Activated naive CD8-positive, alpha-beta T cell treated with anti-CD3 and anti-CD28 coated beads, Interleukin-2, amount 50 U/mL, for 16 hours (primary cell): ENCODE data around the gene ARL6IP4.
A peak's percentile ranks its signal among the peaks of the same experiment; 100 is the strongest.
"Not testable (repeated sequence)": the region's sequence is repeated elsewhere in the genome, so short reads cannot be mapped to it uniquely, and the experiment has no call there.

Source experiments
- DNase-seq: peaks from one replicate; pipeline ENCODE4 v3.0.0-alpha.2; 2020; ENCODE audit warnings: low read depth, low spot score

Gene ARL6IP4

DNA sequence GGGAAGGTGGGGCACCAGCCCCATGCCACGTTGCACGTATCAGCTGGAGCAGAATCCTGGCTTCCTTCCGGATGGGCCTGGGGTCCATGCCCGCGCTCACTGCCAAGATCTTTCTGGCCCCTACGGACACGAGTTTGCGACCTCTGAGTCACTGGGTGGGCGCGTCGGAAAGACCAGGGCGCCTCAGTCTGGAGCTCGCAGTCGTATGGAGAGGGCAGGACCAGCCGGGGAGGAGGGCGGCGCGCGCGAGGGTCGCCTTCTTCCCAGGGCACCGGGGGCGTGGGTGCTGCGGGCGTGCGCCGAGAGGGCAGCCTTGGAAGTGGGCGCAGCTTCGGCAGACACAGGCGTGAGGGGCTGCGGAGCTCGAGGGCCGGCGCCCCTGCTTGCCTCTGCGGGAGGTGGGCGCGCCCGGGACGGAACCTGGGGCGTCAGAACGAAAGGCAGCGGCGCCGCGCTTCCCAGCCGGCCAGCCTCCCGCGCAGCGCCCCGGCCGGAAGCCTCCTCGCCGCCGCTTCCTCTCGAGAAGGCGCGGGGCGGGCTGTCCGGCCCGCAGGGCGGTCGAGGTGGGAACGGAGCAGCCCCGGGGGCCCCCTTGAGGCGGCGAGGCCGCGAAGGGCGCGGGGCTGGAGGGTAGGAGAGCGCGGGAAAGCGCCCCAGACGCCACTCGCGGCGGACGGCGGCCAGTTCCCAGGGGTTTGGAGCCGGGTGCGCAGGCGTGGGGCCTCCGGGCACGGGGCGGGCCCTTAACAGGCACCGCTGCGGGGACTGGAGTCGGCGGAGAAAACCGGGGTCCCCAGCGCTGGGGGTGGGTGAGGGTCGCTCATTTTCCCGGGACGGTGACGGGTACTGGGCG is at the start of gene ARL6IP4:
Gene ARL6IP4 (plus strand): TSS at position 499 of the 853 bp plus-strand sequence. CDS start 459 bp downstream, outside the sequence.
- peak; percentile 11 for DNase-seq

DNA sequence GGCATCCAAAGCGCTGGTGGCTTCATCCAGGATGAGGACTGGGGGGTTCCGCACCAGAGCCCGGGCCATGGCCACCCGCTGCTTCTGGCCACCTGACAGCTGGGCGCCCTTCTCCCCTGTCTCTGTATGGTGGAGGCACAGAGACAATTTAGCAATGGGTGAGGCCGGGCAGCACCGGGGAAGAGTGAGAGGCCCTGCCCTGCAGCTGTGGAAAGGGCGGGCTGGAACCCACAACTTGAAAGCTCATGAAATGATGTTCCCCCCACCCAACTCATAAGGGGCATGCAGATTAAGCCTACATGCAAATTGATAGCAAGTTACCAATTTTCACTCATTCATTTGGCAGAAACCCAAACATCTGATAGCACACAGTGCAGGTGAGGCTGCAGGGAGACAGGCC is 48.3 kb upstream of the ARL6IP4 start:
- DNase-seq: no peak

DNA sequence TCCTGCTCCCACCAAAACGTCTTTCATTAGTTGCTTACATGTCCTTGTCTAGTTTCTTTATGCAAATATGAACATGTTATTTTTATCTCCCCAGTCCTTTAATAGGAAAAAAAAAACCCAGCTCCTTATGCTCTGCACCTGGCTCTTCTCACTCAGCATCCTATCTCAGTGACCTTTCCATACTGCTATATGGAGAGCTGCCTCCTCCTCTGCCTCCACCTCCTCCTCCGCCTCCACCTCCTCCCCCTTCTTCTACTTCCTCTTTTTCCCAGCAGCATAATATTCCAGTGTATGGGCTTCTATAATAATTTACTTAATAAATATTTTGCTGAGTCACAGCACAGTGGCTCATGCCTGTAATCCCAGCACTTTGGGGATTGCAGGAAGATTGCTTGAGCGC is 45.8 kb upstream of the ARL6IP4 start:
- DNase-seq: no peak

DNA sequence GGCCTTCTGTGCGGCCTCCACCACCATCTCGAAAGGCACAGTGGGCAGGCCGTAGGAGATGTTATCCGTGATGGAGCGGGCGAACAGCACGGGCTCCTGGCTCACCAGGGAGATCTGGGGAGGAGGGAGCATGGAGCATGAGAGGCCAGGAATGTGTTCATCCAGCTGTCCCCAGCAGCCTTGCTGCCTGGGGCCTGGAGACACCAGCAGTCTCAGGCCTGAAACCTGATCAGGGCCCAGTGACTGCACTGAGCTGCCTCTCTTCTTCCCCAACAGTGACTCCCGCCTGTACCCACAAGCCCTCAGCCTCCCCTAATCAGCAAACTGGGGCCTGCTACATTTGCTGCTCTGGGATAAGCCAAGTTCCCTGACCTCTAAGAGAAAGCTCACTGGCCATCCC is 45.2 kb upstream of the ARL6IP4 start:
- no peak for DNase-seq

DNA sequence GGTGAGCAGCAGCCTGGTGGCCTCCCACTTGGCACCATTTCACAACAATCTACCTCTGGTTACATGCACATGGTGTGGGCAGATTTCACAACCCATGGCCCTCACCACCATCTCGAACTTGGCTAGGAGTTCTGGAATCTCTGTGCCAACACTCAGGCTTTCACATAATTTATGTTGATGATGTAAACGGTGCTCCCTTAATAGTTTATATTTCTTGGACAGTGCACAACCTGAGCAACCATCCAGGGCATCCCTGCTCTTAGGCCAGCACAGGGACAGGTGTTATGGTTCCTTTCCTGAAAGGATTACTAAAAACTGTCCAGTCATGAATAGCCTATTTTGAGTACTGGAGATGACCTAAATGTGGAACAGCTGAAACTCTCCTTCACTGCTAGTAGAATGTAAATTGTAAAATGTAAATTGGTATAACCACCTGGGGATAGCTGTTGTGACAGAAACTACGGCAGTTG is 42.8 kb upstream of the ARL6IP4 start:
- DNase-seq: no peak

DNA sequence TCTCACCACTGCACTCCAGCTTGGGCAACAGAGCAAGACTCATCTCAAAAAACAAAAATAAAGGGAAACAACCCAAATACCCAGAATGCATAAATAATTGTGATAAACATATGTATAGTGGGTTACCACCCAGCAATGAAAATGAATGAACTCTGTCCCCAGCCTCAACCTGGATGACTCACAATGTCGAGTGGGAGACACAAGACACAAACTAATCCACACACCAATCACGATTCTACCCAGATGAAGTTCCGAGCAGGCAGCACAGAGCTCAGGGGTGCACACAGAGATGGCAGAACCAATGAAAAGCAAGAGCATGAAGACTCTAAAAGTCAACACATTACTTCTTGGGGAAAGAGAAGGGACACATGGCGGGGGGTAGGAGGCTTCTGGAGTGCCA is 41.4 kb upstream of the ARL6IP4 start:
- DNase-seq: no peak

DNA sequence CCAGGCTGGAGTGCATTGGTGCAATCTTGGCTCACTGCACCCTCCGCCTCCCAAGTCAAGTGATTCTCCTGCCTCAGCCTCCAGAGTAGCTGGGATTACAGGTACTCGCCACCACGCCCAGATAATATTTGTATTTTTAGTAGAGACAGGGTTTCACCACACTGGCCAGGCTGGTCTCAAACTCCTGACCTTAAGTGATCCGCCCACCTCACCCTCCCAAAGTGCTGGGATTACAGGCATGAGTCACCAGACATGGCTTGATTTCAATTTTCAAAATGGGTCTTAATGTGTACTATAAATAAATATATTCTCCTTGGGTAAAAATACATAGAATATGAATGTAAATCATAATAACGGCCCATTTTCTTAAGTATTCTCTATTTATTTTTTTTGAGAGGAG is 39.1 kb upstream of the ARL6IP4 start:
- DNase-seq: not testable (repeated sequence)

DNA sequence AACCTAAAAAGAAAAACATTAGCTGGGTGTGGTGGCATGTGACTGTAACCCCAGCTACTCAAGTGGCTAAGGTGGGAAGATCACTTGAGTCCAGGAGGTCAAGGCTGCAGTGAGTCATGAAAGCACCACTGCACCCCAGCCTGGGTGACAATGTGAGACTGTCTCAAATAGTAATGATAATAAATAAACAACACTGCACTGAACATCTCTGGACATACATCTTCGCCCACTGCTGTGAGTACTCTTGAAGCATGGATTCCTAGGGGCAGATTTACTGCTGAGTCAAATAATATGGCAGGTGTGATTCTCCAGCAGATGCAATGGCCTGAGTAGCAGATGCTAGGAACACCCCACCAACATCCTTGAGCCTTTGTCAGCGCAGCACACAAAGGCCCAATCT is 37.8 kb upstream of the ARL6IP4 start:
- no peak for DNase-seq

DNA sequence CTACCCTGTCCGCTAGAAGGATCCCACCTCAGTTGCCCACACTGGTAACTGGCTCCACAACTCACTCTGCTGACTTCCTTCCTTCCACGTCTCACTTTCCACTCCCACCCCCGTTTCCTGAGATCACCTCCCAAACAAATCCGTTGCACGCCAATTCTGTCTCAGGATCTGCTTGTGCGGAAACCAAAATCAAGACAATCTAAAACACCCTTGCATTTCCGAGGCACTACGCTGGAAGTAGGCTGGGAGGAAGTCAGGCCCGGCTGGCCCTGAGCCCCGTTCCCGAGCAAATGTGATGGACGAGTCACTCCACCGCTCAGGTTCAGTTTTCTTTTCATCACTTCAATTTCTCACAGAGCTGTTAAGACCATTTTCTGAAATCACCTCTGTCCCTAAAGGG is 37.3 kb upstream of the ARL6IP4 start:
- no peak for DNase-seq

DNA sequence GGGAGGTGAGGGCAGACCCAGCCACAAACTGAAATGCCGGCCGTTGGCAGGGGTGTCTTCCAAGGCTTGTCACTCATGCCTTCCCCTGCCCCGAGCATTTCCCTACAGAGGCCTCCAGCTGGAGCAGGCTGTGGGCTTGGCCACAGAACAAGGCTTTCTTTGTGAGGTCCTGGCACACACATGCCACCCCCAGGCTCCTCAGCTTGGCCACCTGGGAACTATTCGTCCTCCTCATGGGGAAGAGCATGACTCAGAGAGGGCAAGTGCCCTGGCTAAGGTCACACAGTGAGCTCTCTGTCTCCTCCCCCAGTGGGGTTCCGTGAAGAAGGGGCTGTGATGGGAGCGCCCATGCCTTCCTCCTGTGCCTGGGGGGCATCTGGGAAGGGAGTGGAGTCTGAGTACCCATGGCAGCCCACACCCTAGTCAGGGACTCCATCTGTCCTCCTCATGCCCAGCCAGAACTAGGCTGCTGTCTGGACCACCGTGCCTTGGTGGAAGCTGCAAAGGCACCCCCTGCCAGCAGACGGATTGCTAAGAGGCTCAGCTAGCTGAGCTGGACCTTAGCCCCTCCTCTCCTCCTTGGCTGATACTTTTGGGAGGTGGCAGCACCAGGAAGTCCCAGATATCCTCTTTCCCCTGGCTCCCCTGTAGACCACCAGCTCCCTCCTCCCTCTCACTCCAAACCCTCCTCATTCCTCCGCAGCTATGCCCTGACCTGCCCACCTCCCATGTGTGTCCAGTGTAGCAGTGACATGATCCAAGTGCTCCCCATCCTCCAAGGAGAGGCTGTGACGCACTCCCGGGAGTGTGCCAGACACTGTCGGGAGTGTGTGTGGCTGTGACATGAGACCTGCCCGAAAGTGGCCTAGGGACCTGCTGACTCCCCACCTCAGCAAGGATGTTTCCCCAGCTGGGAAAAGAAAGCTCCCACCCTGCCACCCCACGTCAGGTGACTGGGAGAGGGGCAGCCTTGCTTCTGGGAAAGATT is 35.6 kb upstream of the ARL6IP4 start:
- DNase-seq: no peak

DNA sequence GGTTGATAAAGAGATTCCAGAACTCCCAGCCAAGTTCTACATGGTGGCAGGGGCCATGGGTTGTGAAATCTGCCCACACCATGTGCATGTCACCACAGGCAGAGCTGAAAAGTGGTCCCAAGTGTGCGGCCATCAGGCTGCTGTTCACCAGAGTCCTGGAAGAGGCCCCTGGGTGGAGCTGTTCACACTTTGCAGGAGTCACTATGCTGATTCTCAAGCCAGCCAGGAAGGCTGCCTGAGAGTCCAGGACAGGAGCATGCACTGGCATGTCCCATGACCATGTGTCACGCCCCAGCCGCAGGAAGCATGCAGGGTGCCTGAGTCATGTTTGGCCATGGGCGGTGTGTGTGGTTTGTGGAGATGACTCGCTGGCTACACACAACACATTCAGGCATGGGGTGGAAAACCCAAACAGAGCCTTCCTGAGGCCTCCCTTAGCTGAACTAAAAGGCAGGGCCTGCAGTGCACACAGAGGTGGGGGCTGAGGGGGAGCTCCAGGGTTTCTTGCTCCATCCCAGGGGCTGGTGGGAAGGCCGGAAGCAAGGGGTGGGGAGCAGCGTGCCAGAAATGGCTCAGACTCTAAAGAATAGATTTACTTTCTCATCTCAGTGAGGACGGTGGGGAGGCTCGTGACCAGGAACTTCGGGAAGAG is 33.7 kb upstream of the ARL6IP4 start:
- peak; percentile 47 for DNase-seq

DNA sequence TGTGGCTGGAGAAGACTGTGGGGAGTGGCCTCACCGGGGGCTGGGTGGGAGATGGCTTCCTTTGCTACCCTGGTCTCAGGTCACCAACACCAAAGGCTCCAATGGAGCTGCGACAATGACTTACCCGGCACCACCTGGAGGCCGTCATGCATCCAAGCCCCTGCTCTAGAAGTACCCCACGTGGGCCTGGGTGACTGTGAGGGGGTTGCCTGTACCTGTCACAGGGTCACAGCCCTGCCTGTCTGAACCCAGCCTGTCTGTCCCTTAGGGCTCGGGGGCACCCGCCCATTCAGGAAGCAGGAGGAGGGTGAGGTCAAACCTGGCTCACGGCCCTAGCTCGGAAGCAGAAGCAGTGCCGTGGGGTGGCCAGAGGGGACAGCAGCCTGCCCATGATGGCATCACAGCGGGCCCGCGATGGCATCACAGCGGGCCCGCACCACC is 33.1 kb upstream of the ARL6IP4 start:
- DNase-seq: no peak

DNA sequence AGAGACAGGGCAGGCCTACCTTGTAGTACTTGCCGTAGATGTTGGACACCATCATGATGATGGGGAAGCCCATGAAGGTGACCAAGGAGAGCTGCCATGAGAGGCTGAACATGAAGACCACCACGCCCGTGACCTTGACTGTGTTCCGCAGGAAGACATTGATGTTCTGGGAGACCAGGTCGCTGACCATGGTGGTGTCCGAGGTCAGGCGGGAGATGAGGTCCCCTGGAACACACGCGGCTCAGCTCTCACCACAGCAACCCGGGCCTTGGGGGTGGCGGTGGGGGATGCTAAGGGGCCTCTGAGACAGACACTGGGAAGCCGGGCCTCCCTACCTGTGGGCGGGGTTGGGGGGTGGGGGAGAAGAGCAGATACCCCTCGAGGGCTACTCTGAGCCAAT is 31.9 kb upstream of the ARL6IP4 start:
- no peak for DNase-seq

DNA sequence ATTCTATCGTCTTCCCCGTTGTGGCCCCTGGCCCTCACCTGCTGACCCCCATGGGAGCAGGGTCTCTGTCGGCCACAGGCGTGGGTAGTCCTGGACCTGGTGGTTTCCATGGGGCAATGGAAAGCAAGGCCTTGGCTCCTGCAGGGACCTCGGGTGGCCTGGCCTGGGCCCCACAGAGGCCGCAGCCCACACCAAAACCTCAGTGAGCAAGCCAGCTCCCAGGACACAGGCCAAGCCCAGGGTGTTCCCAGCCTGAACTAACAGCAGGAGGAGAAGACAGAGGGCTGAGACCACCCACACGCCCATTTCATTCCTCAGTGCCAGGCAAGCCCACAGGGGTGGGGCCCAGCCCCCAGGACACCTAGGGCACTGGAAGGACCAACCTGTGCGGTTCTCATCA is 31.1 kb upstream of the ARL6IP4 start:
- no peak for DNase-seq

DNA sequence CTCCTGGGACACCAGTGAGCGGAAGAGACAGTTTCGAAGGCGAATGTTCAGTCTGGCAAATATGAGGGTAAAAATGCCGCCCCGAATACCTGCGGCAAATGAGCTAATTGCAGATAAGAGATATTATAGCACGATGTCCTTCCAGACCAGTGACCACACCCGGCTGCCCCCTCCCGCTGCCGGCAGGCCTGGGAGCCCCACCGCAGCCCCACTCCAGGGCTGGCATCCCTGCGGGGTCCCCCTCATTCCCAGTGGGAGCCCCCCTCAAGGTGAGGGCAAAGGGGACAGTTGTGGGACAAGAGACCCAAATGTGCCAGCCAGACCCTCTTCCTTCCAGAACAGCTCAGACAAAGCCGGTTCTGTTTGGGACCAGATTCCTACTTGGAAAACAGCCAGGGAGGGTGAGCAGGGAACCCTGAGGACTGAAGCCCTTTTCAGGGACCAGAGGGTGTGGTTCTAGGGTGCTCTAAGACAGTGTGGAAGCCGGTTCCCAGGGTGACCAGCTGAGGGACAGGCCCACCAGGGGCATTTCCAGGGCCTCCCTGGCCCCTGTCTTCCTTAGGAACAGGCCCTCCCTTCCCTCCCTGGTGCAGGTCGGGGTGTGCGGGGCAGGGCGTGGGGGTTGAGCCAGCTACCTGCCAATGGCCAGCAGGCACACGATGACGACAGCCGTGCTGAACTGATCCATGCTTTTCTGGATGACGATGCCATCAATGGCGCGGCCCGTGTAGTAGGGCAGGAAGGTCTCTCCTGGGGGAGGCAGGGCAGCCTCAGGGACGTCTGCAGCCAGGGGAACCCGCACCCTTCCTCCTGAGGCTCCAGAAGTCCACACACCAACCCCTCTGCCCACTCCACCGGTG is 30.4 kb upstream of the ARL6IP4 start:
- DNase-seq: no peak

DNA sequence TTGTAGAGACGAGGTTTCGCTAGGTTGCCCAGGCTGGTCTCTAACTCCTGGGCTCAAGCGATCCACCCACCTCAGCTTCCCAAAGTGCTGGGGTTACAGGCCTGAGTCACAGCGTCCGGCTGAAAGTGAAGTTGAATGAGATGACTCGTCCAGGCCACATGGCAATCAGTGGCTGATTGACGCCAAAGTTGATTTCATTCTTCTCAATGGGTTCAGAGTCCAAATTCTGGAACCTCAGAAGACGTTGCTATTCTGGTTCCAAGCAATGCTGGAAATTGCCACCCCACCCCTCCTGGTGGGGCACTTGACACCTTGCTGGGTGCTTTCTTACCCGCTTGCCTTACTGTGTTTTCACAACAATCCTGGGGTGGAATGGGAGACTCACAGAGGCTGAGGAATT is 29.1 kb upstream of the ARL6IP4 start:
- no peak for DNase-seq

DNA sequence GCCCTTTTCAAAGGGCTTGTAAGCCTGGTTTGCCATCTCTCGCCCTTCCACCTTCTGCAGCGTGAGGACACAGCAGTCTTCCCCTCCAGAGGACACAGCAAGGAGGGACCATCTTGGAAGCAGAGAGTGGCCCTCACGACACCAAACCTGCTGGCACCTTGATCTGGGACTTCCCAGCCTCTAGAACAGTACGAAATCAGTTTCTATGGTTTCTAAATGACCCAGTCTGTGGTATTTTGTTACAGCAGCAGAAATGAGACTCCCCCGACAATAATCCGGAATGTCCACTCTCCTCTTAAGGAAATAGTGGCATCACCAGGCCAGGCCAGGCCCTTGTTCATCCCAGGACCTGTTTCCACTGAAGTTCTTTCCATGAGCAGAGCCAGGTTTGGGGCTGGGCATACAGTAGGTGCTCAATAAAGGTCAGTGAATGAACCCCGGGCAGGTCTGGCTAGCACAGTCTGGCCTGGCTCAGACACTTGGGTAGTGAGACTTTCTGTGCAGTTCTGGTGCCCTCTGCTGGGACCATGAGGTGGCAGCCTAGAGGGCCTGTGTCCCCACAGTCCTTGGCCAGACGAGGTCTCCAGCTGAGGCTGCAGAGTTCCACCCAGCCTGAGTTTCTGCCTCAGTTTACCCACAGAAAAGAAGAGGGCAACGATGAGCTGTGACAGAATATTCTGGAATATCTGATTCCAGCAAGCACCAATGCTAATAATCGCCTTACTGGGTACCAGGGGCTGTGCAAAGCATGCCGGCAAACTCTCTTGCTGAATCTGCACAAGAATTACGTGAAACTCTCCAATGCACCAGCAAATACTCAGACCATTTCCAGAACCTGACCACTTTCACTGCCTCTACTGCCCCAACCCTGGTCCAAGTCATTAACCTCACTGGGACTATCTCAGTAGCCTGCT is 28.2 kb upstream of the ARL6IP4 start:
- peak; percentile 37 for DNase-seq

DNA sequence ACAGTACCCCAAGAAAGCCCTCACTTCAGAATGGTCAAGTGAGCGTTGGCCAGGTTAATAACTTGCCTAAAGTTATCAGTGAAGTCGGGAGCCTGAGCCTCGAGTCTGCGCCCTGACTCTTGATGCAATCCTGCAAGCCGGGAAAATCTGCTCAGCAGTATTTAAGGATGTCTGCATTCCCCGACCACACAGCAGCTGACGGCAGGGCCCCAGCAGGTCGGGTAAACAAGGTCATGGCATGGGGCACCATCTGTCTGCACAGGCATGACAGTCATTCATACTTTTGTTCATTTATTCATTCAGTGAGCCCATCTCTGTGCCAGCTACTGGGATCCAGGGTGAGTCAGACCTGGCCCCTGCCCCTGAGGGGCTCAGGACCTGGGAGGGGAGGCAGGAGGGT is 25.3 kb upstream of the ARL6IP4 start:
- no peak for DNase-seq

DNA sequence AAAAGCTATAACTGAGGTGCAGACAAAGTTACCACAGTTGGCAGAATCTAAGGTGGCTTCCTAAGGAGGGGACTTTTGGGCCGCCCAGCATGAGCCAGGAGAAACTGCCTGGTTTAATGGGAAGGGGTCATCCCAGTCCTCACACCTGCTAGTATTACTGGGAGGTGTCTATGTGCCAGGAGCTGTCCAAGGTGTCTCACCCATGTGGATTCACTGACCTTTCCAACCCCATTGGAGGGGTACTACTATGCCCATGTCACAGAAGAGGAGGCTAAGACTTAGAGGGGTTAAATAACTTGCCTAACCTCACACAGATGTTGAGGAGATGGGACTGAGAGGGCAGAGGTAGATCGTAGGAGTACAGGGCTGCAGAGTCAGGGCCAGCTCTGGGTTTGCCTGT is 24.4 kb upstream of the ARL6IP4 start:
- no peak for DNase-seq
